ENCODE measurements around the gene ADCY7.
"Not testable (repeated sequence)": the region's sequence is repeated elsewhere in the genome, so short reads cannot be mapped to it uniquely, and the experiment has no call there.

DNA sequence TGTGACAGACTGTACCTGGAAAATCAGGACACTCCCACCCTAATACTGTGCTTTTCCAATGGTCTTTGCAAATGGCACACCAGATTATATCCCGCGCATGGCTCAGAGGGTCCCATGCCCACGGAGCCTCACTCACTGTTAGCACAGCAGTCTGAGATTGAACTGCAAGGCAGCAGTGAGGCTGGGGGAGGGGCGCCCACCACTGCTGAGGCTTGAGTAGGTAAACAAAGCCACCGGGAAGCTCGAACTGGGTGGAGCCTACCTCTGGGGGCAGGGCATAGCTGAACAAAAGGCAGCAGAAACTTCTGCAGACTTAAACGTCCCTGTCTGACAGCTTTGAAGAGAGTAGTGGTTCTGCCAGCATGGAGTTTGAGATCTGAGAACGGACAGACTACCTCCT lies 77.2 kb downstream of the ADCY7 start:
- not testable (repeated sequence) for TF ChIP-seq EZH2 (optimal IDR thresholded peaks at IDR 0.05; ENCODE audit: low read depth, low read length)
- TF ChIP-seq, protein P1, sequence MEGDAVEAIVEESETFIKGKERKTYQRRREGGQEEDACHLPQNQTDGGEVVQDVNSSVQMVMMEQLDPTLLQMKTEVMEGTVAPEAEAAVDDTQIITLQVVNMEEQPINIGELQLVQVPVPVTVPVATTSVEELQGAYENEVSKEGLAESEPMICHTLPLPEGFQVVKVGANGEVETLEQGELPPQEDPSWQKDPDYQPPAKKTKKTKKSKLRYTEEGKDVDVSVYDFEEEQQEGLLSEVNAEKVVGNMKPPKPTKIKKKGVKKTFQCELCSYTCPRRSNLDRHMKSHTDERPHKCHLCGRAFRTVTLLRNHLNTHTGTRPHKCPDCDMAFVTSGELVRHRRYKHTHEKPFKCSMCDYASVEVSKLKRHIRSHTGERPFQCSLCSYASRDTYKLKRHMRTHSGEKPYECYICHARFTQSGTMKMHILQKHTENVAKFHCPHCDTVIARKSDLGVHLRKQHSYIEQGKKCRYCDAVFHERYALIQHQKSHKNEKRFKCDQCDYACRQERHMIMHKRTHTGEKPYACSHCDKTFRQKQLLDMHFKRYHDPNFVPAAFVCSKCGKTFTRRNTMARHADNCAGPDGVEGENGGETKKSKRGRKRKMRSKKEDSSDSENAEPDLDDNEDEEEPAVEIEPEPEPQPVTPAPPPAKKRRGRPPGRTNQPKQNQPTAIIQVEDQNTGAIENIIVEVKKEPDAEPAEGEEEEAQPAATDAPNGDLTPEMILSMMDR (IDR thresholded peaks at IDR 0.05; ENCODE audit: low read length): not testable (repeated sequence)

Data from MM.1S (cell line).